ENCODE measurements around the gene TNNT3.
A peak's percentile ranks its signal among the peaks of the same experiment; 100 is the strongest.
"Not testable (repeated sequence)": the region's sequence is repeated elsewhere in the genome, so short reads cannot be mapped to it uniquely, and the experiment has no call there.

TNNT3 gene

DNA sequence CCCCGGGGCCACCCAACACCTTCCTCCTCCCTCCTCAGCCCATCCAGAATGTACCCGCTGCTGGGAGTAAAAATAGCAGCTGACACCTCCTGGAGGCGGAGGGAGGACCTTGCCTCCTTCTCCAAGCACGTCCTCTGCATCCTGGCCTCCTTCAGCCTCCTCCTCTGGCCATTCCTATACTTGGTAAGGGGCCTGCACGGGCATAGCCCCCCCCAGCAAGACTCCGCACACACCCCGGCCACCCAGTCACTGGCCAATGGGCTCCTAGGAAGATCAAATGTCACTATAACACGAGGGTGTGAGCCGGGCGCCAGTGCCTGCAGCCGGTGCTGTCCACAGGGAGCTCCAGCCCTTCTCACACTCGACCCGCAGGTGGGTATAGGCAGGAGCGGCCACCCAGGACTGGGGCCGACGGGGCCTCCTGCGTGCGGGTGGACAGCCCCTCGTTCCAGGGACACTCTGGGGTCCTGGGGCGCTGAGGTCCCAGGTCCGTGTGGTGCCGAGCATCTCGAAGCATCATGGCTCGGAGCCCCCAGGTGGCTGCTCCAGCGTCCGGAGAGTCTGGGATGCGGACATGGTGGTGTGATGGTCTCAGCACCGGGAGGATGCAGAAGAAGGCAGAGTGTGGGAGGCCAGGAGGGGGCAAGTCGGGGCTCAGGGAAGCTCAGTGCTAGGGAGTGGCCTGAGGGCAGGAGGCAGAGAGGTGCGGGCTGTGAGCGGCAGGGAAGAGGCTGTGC, at the start of gene TNNT3:
Gene TNNT3, plus strand, starts transcription at position 313 of the 737 bp plus-strand sequence. CDS start 3,172 bp downstream, outside the sequence.
- DNase-seq = peak; percentile 77

DNA sequence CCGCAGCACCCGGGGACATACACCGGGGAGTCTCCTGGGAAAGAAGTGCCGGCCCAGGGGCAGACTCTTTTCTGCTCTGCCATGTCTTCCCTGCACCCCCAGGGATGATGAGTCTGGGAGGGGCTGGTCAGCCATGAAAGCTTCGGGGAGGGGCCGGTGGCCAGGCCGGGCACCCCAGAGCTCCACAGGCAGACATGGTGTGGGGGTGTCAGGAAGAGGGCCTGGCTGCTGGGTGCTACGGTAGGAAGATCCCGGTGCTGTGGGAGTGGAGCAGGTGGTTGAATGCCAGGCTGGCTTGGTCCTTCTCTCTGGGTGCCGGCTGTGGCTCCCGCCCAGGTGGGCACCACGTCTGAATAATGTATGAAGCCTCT, 49.2 kb upstream of the TNNT3 start:
- no peak for DNase-seq

DNA sequence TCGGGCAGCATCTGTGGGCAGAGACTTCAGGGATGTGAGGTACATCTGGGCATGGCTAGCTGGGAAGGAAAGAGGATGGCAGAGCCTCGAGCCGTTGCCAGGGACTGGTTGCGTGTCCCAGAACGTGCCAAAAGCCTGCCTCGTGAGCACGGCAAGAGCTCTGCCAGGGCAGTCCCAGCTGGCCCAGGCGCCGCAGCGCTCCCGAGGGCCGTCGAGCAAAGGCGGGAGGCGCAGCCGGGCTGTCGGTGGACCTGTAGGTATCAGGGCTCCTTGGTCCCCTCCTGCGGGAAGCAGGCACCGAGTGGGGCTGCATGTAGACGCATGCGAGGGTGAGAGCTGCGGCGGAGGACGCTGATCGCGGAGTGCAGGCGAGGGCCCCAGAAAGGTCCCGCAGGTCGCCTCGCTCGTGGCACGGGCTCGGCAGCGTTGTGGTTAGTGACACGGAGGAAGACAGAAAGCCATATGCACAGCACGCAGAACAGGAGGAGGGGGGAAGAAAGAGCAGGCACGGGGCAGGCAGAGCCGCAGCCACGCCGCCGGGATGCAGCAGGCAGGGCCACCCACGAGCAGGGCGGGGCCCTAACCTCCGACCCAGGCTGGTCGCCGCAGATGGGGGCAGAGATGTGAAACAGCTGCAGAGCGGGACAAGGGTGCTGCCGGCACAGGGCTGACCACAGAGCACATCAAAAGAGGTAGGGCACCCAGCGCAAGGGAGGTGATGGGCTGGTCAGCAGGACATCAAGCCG, 48.6 kb upstream of the TNNT3 start:
- DNase-seq = no peak

DNA sequence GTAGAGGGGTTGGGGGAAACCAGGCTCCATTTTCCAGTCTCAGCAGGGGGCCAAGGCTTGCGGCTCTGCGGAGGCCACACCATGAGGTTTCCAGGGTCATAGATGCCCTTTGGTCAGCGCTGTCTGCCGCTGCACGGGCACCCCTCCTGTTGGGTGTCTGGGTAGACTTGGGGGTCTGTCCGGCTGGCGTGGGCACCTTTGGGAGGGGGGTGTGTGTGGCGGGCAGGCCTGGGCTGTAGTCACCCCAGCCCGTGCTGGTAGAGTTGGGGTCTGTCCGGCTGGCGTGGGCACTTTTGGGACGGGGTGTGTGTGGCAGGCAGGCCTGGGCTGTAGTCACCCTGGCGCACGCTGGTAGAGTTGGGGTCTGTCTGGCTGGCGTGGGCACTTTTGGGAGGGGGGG, 48.0 kb upstream of the TNNT3 start:
- DNase-seq = no peak

DNA sequence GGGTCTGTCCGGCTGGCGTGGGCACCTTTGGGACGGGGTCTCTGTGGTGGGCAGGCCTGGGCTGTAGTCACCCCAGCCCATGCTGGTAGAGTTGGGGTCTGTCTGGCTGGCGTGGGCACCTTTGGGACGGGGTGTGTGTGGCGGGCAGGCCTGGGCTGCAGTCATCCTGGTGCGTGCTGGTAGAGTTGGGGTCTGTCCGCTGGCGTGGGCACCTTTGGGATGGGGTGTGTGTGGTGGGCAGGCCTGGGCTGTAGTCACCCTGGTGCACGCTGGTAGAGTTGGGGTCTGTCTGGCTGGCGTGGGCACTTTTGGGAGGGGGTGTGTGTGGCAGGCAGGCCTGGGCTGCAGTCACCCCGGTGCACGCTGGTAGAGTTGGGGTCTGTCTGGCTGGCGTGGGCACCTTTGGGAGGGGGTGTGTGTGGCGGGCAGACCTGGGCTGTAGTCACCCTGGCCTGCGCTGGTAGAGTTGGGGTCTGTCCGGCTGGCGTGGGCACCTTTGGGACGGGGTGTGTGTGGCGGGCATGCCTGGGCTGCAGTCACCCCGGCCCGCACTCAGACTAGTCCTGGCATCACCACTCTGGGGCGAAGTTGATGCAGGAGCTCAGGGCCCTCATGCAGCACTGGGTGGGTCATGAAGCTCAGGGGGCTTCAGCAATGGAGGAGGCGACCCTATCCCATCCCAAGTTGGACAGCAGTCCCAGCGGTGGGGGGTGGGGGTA, 47.1 kb upstream of the TNNT3 start:
- DNase-seq = no peak

DNA sequence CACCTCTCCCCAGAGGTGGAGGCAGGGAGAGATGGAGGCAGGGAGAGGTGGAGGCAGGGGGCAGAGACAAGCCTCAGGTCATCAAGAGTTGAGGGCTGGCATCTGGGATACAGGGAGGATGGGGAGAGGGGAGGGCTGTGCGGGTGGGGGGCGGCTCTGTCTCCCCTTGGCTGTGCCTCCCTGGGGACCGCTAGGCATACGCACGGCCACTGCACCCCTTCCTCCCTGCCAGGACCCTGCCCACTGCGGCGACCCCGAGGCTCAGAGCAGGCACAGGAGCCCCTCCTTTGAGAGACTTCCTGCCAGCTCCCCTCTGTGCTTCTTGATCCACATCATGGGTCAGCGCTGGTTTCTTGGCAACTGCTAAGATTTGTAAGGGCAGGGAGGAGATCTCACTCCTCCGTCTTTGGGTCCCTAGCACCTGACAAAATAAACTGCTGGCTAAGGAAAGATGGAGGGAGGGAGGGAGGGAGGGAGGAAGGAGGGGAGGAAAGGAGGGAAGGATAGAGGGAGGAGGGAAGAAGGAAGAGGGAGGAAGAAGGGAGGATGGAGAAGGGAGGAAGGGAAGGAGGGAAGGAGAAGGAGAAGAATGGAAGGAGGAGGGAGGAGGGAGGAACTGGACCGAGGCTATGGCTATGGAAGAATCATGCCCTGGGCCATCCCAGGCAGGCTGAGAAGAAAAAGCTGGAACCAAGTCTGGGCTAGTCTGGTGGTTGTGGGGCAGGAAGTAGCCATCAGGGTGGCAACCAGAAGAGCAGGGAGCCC, 46.3 kb upstream of the TNNT3 start:
- DNase-seq = no peak

DNA sequence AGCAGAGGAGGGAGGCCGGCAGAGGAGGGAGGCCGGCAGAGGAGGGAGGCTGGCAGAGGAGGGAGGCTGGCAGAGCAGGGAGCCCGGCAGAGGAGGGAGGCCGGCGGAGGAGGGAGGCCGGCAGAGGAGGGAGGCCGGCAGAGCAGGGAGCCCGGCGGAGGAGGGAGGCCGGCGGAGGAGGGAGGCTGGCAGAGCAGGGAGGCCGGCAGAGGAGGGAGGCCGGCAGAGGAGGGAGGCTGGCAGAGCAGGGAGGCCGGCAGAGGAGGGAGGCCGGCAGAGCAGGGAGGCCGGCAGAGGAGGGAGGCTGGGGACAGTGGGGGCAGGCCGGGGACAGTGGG, 45.7 kb upstream of the TNNT3 start:
- DNase-seq = not testable (repeated sequence)

DNA sequence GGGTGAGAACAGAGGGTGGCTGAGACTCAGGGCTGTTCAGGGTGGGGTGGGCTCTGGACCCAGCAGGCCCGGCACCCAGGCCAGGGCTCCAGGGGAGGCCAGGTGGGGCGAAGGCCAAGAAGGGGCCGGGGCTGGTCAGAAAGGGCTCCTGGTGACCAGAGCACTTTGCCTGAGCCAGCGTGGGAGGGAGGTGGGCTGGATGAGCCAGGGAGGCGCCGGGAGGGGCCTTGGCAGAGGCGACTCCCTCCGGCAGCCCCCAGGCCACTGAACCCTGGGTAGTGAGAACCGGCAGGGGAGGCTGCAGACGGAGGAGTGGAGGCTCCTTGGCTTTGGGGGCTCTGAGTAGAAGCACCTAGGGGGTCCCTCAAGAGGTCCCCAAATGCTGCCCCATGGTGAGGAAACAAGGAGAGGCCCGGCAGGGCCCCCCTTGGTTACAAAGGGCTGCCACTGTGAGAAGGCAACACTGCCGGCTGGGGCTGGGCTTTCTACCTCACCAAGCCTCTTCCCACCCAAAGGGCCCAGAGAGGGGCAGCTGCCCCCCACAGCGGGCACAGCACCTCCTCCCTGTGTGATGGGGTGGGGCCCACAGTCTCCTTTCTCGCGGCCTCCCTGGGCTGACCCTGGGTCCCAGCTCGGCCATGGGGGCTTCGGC, 44.9 kb upstream of the TNNT3 start:
- DNase-seq = not testable (repeated sequence)

DNA sequence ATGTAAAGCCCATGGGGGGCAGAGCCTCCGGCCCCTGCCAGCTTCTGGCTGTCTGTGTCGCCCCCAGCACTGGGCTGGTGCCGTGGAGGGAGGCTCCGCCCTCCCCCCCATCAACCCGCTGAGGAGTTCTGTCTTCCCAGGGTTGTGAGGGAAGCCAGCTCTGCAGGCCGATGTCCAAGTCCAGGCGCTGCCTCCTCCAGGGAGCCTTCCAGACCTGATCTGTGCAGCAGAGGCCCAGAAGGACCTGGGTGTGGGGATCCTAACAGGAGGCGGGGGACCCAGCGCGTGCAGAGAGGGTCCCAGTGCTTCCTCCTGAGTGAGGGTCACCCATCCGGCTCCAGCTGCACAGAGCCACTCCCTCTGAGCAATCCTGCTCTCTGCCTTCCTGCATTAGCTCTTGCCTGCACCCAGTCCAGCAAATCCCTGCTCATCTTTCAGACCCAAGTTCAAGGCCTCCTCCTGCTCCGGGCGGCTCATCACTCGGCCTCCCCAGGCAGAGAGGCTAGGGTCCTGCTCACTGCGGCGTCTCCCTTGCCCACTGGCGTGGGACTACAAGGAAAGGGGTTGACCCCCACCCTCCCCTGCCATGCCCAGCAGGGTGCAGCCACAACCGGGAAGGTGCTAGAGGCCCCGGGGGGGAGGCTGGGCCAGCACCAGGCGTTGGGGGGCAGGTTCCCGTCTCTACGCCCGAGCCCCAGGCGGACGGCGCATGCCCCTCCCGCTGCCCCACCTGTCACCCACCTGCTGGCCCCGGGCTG, 44.2 kb upstream of the TNNT3 start:
- DNase-seq = no peak

DNA sequence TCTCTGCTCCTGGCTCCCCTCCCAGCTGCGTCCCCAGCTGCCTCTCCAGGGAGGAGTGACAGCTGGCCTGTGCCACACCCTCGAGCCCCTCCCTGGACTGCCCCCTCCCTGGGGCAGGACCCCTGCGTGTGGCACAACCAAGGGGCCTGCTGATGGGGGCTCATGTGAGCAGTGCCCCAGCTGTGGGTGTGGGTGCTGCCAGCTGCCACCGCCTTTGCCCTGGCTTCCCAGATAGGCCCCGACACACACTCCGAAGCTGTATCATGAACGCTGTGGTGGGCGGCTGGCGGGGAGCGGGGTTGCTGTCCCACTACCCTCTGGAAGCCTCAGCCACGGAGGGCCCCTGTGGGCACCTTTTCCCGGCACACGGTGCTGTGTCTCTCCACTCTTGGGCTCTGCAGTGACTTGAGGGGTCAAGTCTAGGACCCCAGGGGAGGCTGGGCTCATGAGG, 43.6 kb upstream of the TNNT3 start:
- DNase-seq = not testable (repeated sequence)

DNA sequence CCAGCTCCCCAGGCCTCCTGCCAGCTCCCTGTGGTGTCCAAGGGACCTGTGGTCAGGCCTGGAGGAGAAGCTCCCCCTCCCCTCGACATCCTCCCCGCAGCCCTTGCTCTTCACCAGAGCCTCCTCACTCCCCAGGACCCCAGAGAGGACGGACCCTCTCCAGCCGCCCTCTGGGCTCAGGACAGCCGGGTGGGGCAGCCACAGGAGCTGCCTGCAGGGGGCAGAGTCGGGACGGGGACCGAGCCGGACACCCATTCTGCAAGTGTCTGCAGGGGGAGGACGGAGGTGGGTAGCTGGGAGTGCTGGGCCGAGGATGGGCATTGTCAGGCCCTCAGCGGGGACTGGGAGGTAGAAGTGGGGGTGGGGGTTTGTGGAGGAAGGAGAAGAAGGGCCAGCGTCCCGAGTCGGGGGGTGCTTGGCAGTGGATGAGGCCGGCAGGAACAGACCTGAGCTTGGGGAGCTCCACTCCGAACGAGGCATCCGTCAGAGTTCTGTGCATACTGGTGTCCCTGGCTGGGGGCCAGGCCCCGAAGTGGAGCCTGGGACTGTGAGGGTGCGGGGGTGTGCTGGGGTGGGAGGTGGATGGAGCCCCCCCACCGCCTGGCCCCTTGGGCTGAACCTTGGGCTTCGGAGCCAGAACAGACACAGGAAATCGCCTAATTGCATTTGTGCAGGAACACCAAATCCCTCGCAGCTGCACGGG, 43.0 kb upstream of the TNNT3 start:
- DNase-seq = peak; percentile 98

DNA sequence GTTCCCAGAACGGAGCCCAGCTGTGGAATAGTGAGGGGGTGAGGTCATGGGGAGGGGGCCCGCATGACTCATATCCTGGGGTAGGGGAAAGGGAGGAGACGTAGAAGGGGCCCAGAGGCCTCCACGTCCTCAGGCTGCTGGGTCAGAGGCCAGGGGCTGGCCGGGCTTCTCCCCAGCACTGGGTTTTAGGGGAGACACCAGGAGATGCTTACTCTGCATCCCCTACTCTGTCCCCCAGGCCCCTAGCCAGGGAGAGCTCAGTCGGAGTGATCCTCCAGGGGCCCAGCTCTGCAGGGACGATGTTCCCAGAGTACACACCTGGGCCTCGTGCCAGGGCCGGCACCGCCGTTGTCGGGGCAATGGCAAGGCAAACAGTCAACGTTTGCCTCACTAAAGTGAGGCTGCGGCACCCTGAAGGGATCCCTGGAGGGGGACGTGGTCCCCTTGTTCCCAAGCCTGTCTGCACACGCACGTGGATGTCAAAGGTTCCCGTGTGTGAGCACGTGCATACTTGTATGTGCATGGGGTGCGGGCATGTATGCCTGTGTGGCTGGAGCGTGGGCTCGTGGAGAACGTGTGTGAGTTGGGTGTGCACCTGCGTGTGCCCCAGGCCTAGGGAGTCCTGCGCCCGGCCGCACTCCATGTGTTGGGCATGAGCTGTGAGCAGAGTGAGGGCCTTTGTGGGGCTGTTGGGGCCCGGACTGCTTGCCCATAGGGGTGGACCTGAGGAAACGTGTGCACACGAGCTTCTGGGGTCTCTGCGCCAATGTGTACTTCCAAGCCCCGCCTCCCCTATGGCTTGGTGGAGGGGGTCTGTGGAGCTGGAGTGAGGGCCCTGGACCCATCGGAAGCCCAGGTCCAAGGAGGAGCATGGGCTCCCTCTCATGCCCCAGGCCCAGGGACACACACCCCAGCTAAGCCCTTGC, 42.0 kb upstream of the TNNT3 start:
- DNase-seq = no peak

DNA sequence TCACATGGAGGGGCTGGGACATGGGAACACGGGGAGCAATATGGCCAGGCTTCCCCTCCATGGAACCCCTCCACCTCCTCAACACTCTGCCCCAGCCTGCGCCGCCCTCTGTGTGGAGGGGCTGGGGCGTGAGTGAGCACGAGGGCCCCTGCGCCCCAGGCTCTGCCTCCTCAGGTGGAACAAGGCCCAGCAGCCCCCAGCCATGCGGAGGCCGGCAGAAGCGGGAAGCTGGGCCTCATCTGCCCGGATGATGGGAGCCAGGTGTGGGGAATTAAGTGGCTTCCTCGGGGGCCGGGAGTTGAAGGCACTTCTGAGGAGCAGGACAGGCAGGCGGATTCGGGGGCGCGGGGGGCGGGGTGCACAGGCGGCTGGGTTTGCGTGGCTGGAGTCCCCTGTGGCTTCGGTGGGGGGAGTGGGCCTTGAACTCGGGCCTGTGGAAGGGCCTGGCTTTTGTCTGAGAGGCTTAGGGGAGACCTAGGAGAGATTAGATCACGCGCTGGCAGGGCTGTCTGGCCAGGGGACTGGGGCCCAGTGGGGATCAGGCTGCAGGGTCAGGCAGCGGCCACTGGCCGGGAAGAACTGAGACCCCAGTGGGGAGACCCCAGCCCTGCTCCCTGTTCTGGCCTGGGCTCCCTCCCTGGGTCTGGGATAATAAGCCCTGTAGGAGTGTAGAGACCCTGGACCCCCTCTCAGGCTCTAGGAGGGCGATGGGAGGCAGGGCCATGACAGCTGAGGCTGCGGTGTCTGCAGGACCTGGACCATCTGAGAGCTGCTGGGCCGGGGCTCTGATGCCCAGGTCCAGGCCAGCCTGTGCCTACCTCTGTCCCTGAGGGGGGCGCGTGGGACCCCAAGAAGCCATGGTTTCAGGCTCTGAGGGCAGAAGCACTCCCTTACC, 41.1 kb upstream of the TNNT3 start:
- peak; percentile 46 for DNase-seq

DNA sequence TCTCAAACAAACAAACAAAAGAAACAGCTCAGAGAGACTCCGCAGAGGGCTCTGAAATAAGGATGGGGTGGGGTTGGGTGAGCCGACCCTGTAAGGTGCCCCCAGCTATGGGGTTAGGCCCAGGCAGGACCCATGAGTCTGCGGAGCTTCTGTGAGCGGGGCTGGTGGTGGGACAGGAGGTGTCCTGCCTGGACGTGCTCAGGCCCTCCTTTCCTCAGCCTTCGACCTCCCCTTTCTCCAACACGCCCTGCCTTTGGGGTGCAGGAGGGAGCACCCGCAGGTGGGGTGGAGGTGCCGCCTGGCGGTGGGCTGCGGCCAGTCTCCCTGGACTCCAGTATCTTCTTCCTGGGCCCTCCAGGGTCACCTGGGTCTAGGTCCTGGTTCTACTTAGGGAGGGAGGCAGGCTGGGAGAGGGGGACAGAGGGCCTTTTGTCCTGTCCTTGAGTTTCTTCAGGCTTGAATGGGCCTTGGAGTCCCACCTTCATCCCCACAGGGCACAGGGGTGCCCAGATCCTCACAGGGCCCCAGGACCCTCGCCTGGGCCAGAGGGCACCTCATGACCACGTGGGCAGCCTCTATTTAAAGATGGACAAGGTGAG, 40.1 kb upstream of the TNNT3 start:
- no peak for DNase-seq

DNA sequence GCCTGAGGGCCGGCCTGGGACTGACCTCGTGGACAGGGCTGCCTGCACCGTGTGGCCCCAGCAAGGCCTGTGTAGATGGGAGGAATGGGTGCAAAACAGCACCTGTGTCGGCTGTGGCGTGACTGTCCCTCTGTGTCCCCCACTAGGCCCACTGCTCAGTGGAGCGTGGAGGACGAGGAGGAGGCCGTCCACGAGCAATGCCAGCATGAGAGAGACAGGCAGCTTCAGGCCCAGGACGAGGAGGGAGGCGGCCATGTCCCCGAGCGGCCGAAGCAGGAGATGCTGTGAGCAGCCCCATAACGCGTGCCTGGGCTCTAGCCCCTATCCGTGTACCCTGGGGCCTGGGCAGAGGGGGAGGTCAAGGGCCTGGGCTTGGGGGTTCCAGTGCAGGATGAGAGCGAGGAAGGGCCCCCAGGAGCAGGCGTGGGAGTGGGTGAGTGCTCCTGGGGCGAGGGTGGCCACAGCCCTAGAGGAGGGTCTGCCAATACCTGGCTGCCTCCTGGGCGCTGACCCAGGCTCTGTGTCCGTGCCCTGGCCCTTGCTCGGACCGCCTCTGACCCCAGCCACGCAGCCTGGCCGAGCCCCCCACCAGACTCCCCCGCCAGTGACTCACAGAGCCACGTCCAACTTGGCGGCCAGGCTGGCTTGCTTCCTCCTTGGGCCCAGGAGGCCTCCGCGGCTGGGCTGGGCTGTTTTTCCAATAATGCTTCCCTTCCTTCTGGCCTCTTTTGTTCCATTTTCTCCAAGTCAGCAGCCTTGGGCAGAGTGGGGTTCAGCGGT, 39.4 kb upstream of the TNNT3 start:
- DNase-seq = peak; percentile 45

DNA sequence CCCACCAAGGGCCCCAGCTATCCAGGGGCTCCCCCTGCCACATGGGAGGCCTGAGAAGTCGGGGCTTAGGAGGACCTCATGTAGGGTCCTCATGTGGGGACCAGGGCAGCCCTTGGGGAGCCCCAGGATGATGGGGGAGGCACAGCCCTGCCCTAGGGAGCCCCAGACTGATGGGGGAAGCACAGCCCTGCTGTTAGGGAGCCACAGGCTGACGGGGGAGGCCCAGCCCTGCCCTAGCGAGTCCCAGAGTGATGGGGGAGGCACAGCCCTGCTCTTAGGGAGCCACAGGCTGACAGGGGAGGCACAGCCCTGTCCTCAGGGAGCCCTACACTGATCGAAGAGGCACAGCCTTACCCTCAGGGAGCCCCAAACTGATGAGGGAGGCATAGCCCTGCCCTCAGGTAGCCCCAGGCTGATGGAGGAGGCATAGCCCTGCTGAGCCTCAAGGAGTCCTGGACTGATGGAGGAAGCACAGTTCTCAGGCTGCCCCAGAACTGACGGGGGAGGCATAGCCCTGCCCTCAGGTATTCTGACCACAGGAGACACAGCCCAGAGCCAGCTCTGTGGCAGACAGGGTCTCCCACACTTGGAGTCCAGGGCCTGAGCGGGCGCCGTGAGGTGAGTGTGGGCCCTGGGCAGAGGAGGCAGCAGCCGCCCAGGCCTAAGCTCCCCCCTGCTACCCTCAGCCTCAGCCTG, 38.6 kb upstream of the TNNT3 start:
- no peak for DNase-seq
